HepG2 (cell line): Measurements from ENCODE around the gene SLFN11. TPM values are rescaled to one million over a fixed set of nuclear protein-coding genes. Genes with fewer than 3 reads are reported as not detected.

Experiments used
- ATAC-seq: fragments of 200-7000 bp; cut with Tn5 transposase; 3 replicates; pipeline ENCODE4 v1.9.1; 2020; ENCODE audit warnings: mild to moderate bottlenecking, moderate library complexity
- BruUV-seq: library from RNA; stranded (reverse); fragments of 400-500 nt; replicated peaks from 2 replicates; lab custom pipeline; 2021; lab: Mats Ljungman, UMichigan
- CTCF ChIA-PET: fragments of 300-600 bp; formaldehyde crosslinking; extraction: SDS; loops from one replicate; lab custom pipeline; 2021; ENCODE audit warnings: low total read pairs, inconsistent platforms, low intra/inter-chr PET ratio; lab: Yijun Ruan, JAX
- POLR2A ChIA-PET: fragments of 350-600 bp; sonication (Branson Sonifier 250); formaldehyde crosslinking; loops from one replicate; lab custom pipeline; 2020; ENCODE audit warnings: antibody characterized with exemption, inconsistent platforms; lab: Yijun Ruan, JAX
- DNase-seq: peaks from one replicate; pipeline ENCODE4 v3.0.0-alpha.2; 2015; ENCODE audit warnings: low spot score
- FAIRE-seq: peaks from 3 replicates; lab custom pipeline; 2011; peaks lifted over from hg19 to GRCh38; lab: Jason Lieb, UNC
- H2AFZ ChIP-seq: one replicate; pipeline ENCODE4 v1.6.1; 2011; ENCODE audit warnings: low read length, inconsistent platforms
- H3K27ac ChIP-seq: fragments of 300-600 bp; 3 replicates; pipeline ENCODE4 v1.8.0; 2011; ENCODE audit warnings: mixed run types, mild to moderate bottlenecking, mixed read lengths, low read length, inconsistent platforms; ENCODE audit not compliant: insufficient read depth; ENCODE audit errors: extremely low read length
- H3K27me3 ChIP-seq, 2 experiments: fragments of 200-600 bp in 1 of 2; 2 replicates in 1 of 2; 3 replicates in 1 of 2; pipeline versions ENCODE4 v1.6.0 to v1.8.0; 2011; ENCODE audit warnings: low read length in 2 of 2, mild to moderate bottlenecking in 2 of 2, moderate library complexity in 2 of 2, inconsistent platforms in 1 of 2; ENCODE audit not compliant: insufficient read depth in 2 of 2, control insufficient read depth in 1 of 2
- H3K36me3 ChIP-seq, 2 experiments: fragments of 200-600 bp in 1 of 2; replicated peaks in 1 of 2; 2 replicates in 1 of 2; 3 replicates in 1 of 2; pipeline versions ENCODE4 v1.5.1 to v1.8.0; 2011; ENCODE audit warnings: low read length in 2 of 2, inconsistent platforms in 1 of 2; ENCODE audit not compliant: insufficient read depth in 2 of 2, control insufficient read depth in 1 of 2
- H3K4me1 ChIP-seq: 2 replicates; pipeline ENCODE4 v1.5.1; 2012; ENCODE audit warnings: low read length, inconsistent platforms; ENCODE audit not compliant: insufficient read depth
- H3K4me2 ChIP-seq: 2 replicates; pipeline ENCODE4 v1.6.0; 2011; ENCODE audit warnings: low read depth, low read length, inconsistent platforms
- H3K4me3 ChIP-seq, 3 experiments: fragments of 200-600 bp in 1 of 3; sonication (generic), shearing (Covaris generic) in 1 of 3; replicated peaks in 1 of 3; 2 replicates each; pipeline ENCODE4 v1.5.1; 2011 to 2016; ENCODE audit warnings: low read length in 3 of 3, inconsistent platforms in 2 of 3, low read depth in 2 of 3, mild to moderate bottlenecking in 2 of 3, control low read depth in 1 of 3, mixed read lengths in 1 of 3; ENCODE audit not compliant: insufficient read depth in 1 of 3
- H3K79me2 ChIP-seq: one replicate; pipeline ENCODE4 v1.6.1; 2011; ENCODE audit warnings: low read length, inconsistent platforms; ENCODE audit not compliant: insufficient read depth
- H3K9ac ChIP-seq: 2 replicates; pipeline ENCODE4 v1.6.0; 2011; ENCODE audit warnings: mild to moderate bottlenecking, low read depth, low read length, inconsistent platforms; ENCODE audit not compliant: insufficient read depth
- H3K9me3 ChIP-seq: 2 replicates; pipeline ENCODE4 v1.5.1; 2012; ENCODE audit warnings: mild to moderate bottlenecking, low read length
- H4K20me1 ChIP-seq: 2 replicates; pipeline ENCODE4 v1.6.0; 2011; ENCODE audit warnings: inconsistent platforms, mild to moderate bottlenecking, low read length, moderate library complexity; ENCODE audit not compliant: insufficient read depth
- FOXA3 ChIP-seq: IDR thresholded peaks from 2 replicates; pipeline ENCODE4 v1.6.1; 2016; ENCODE audit warnings: missing genetic modification reagents, missing compliant biosample characterization
- HES4 ChIP-seq: sonication (generic); formaldehyde crosslinking; IDR thresholded peaks from 2 replicates; pipeline ENCODE4 v1.9.0; 2021; ENCODE audit warnings: mild to moderate bottlenecking, missing genetic modification reagents, borderline replicate concordance
- NR2F1 ChIP-seq, 2 experiments: fragments of 450-650 bp in 1 of 2; formaldehyde crosslinking in 1 of 2; IDR thresholded peaks; 2 replicates each; pipeline versions ENCODE4 v1.5.0 to v1.6.1; 2016 to 2020; ENCODE audit warnings: mild to moderate bottlenecking in 1 of 2, missing compliant biosample characterization in 1 of 2, missing genetic modification reagents in 1 of 2, moderate library complexity in 1 of 2
- RAD21 ChIP-seq: fragments of 450-650 bp; formaldehyde crosslinking; IDR thresholded peaks from 2 replicates; pipeline ENCODE4 v1.5.0; 2020; ENCODE audit warnings: mild to moderate bottlenecking
- SMC3 ChIP-seq: IDR thresholded peaks from 2 replicates; pipeline ENCODE4 v1.6.1; 2011; ENCODE audit warnings: low read length, improper control_type of control experiment
- SNAPC2 ChIP-seq: sonication (generic); formaldehyde crosslinking; IDR thresholded peaks from 2 replicates; pipeline ENCODE4 v1.8.1; 2022; ENCODE audit warnings: mild to moderate bottlenecking, missing genetic modification reagents
- STAG1 ChIP-seq: sonication (generic); formaldehyde crosslinking; IDR thresholded peaks from 2 replicates; pipeline ENCODE4 v1.4.0; 2020; ENCODE audit warnings: missing genetic modification reagents
- WGBS: methylation state at CpG from one replicate; pipeline ENCODE4 v1.1.6; 2017; ENCODE audit warnings: low lambda C conversion rate; 5-methylcytosine and 5-hydroxymethylcytosine counted together
- in situ Hi-C: cut with HindIII; loops from 2 replicates; pipeline ENCODE4 v1.10.0; 2017; ENCODE audit warnings: low pct_unique_long_range_greater_than_20kb; ENCODE audit not compliant: extremely low pct_ligation_motif_present
- intact Hi-C: fragments of 100-400 bp; cut with micrococcal nuclease; formaldehyde crosslinking; loops from one replicate; pipeline ENCODE4 v1.10.0; 2022; ENCODE audit not compliant: unreplicated experiment
- polyA plus RNA-seq, 8 experiments: library from polyadenylated mRNA; depleted of rRNA in 3 of 8; stranded (reverse) in 7 of 8; unstranded in 1 of 8; fragments of >200 nt; fragmentation: Illumina TruSeq in 4 of 8; extraction: Trizol in 4 of 8; gene quantifications; 2 replicates each; pipeline versions ENCODE4 v1.2.1 to v1.2.3, GENCODE V29; 2011 to 2016; ENCODE audit warnings: low read depth in 4 of 8, missing spikeins in 1 of 8, mixed read lengths in 1 of 8; ENCODE audit not compliant: insufficient read depth in 1 of 8
- total RNA-seq, 5 experiments: library from RNA; depleted of rRNA; stranded (reverse); fragments of >200 nt; fragmentation: Illumina TruSeq; extraction: Trizol; gene quantifications; 2 replicates each; pipeline ENCODE4 v1.2.3, GENCODE V29; 2016; ENCODE audit warnings: low read depth in 1 of 5
- TF ChIP-seq, protein P1 (sequence below): sonication (generic); formaldehyde crosslinking; IDR thresholded peaks from 2 replicates; pipeline ENCODE4 v1.5.0; 2020; ENCODE audit warnings: mild to moderate bottlenecking, missing genetic modification reagents, moderate library complexity

SLFN11 gene
- total and polyA plus RNA-seq, 2 of the 13 experiments (the other 11 are each of a cell fraction or from before 2014, with no cell fraction given), result not detected

DNA sequence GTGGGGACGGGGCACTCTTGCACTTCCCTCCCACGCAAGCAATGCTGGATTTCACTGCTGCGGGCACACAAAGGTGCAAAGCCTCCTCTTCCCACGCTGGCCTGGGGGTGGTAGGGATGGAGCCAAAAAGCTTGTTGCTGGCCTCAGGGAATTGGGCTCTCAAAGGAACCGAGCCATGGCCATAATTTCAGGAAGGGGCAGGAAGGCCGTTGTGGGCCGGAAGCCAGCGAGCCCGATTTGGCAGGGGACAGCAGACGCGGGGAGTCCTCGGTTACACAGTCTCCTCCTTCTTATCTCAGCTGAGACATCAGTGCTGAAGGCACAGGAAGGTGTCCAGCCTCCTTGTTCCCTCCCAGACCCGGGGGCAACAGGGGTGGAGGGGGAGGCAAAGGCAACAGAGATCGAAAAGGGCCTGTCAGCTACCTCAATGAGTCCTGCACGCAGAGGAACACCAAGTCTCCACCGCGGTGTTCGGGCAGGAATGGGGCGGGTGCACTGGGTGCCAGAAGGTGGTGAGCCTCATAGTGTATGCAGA, 59.5 kb downstream of the SLFN11 start:
- no peak overlapping the region for H3K27ac ChIP-seq
- no peaks in the 10 kb centered on the region for H3K36me3 ChIP-seq
- no peak overlapping the region for H3K4me3 ChIP-seq
- no TSS peak for BruUV-seq
- no peaks in the 10 kb centered on the region for H3K4me1 ChIP-seq
- no peak for TF ChIP-seq SNAPC2
- H3K79me2 ChIP-seq, result no peaks in the 10 kb centered on the region
- 52% methylated on average over 12 of the region's 19 CpGs for WGBS
- POLR2A ChIA-PET, result no interaction called here
- H3K9ac ChIP-seq, result no peak overlapping the region
- H4K20me1 ChIP-seq, result no peaks in the 10 kb centered on the region
- H2AFZ ChIP-seq, result no peak overlapping the region
- DNase-seq (no peak), FAIRE-seq (no peak), ATAC-seq (no peak)
- H3K9me3 ChIP-seq, result no peaks in the 10 kb centered on the region
- in situ Hi-C loops (loop anchor here (5.0 to 25.0 kb wide), 2 partner anchors 223 to 423 kb away; partner anchors contain the start of genes RASL10B and SLFN12L), intact Hi-C loops (no loop called here)
- H3K4me2 ChIP-seq, result no peak overlapping the region
- CTCF ChIA-PET, result interaction anchor here (3.0 kb wide), 1 partner anchor 219 kb away, joined by 26 read pairs; no protein-coding TSS in a partner anchor
- H3K27me3 ChIP-seq, result no peaks in the 10 kb centered on the region; a peak in 1 of 5 replicates

DNA sequence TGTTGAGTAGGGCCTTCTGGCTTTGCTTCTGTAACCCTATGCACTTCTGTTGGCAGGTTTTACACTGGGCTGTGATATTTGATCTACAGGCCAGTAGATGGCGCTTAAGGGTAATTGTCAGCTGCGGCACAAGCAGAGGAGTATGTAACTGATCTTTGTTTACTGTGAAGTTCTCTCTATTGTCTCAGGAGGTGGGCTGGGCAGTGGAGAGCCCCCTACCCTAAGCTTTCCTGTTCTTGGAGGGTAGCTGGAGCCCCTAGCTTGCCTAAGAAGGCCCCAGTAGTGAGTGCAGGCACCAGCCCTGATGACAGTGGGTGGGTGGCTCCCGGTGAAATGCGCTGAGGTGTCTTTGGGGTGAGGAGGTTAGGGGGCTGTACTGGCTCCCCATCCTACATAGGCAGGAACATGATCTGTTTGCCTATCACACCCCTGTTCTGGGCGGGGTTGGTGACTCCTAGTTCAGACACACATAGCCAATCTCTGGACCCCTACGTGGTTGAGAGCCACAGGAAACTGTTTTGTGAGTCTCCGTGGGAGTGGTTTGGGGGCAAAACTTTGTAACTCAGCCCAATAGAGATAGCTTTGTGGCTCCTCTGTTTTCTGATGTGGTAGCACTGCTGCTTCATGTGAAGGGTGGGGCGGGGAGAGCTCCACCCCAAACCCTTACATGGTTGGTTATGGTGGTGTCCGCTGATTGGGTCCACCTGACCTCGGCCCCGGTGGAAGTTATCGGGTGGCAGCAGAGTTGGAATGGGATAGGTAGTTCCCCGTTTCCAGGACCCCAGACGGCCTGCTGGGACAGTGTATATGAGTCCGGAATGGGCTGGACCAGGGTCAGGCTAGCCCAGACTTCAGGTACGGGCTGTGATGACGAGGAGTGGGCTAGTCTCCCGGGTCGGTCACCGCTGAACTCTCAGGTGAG, 60.4 kb downstream of the SLFN11 start:
- H3K4me3 ChIP-seq, result no peak overlapping the region
- POLR2A ChIA-PET, result no interaction called here
- no peaks in the 10 kb centered on the region for H3K79me2 ChIP-seq
- FAIRE-seq (peak; percentile 72), DNase-seq (peak; percentile 43), ATAC-seq (peak; percentile 92)
- H3K36me3 ChIP-seq, result no peaks in the 10 kb centered on the region
- no peak overlapping the region for H2AFZ ChIP-seq
- no peaks in the 10 kb centered on the region for H4K20me1 ChIP-seq
- no peaks in the 10 kb centered on the region for H3K9me3 ChIP-seq
- H3K4me2 ChIP-seq, result no peak overlapping the region
- no TSS peak for BruUV-seq
- H3K27ac ChIP-seq, result no peak overlapping the region
- no peak overlapping the region for H3K9ac ChIP-seq
- H3K4me1 ChIP-seq, result no peaks in the 10 kb centered on the region
- intact Hi-C loops, result loop anchor here (1.0 kb wide), 2 partner anchors 220 to 226 kb away; no protein-coding TSS in a partner anchor
- CTCF ChIA-PET, result interaction anchor here (0.7 to 3.0 kb wide), 4 partner anchors 220 to 434 kb away, joined by 3 to 26 read pairs (median 6); partner anchors contain the start of gene SLFN12L
- H3K27me3 ChIP-seq, result no peaks in the 10 kb centered on the region; a peak in 1 of 5 replicates
- WGBS, result 20% methylated on average over 17 of the region's 20 CpGs
- peak; percentile 56 for TF ChIP-seq RAD21 (CRISPR knock-in tag)
- TF ChIP-seq HES4 (CRISPR knock-in tag), result no peak
- peak; percentile 82 for TF ChIP-seq SMC3
- TF ChIP-seq, protein P1, sequence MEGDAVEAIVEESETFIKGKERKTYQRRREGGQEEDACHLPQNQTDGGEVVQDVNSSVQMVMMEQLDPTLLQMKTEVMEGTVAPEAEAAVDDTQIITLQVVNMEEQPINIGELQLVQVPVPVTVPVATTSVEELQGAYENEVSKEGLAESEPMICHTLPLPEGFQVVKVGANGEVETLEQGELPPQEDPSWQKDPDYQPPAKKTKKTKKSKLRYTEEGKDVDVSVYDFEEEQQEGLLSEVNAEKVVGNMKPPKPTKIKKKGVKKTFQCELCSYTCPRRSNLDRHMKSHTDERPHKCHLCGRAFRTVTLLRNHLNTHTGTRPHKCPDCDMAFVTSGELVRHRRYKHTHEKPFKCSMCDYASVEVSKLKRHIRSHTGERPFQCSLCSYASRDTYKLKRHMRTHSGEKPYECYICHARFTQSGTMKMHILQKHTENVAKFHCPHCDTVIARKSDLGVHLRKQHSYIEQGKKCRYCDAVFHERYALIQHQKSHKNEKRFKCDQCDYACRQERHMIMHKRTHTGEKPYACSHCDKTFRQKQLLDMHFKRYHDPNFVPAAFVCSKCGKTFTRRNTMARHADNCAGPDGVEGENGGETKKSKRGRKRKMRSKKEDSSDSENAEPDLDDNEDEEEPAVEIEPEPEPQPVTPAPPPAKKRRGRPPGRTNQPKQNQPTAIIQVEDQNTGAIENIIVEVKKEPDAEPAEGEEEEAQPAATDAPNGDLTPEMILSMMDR (CRISPR knock-in tag), result peak; percentile 82
- TF ChIP-seq STAG1 (CRISPR knock-in tag), result peak; percentile 78
- TF ChIP-seq NR2F1 (CRISPR knock-in tag; IDR thresholded peaks at IDR 0.05), result no peak
- TF ChIP-seq FOXA3 (CRISPR knock-in tag), result 0 out of 2 replicates have a peak, but pooled peaks have one; percentile 13
- in situ Hi-C loops, result loop anchor here (5.0 to 25.0 kb wide), 2 partner anchors 224 to 424 kb away; partner anchors contain the start of genes RASL10B and SLFN12L
